ENCODE measurements around the gene ZBTB43. TPM values are rescaled to one million over a fixed set of nuclear protein-coding genes. Genes with fewer than 3 reads are reported as not detected.

ZBTB43 gene
- total and polyA plus RNA-seq, 7 donors = 1.8 to 12.2 (median 6.7) TPM

DNA sequence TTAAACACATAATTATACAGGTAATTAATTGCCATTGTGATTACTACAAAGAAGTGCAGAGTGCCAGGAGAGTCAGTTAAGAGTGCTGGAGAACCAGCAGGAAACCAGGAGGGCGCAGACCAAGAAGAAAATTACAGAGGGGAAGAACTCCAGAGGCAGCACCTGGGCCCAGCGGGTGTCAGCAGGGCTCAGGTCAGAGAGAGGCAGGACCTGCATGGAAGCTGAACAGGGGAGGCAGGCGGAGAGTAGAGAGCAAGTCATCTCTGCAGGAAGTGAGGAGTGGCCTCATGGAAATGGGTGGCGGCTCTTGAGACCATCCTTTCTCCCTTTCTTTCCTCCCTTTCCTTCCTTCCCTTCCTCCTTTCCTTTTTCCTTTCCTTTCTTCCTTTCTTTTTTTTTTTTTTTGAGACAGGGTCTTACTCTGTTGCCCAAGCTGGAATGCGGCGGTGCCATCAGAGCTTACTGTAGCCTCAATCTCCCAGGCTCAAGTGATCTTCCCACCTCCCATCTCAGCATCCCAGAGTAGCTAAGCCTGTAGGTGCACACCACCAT, 51.6 kb downstream of the ZBTB43 start:
- H3K27me3 ChIP-seq = peaks cover 0 to 5% (median 0%) of the 10 kb centered on the region in 3 donors
- no peaks in the 10 kb centered on the region for H3K9me3 ChIP-seq
- H3K36me3 ChIP-seq = no peaks in the 10 kb centered on the region
- TF ChIP-seq POLR2AphosphoS5 (IDR thresholded peaks at IDR 0.05) (no peak), EP300 (IDR thresholded peaks at IDR 0.05) (no peak), CTCF (IDR thresholded peaks at IDR 0.05) (no peak), POLR2A (IDR thresholded peaks at IDR 0.05) (no peak)
- DNase-seq = no peak
- intact Hi-C loops (cut with DNase I) = no loop called here
- H3K4me3 ChIP-seq = no peak overlapping the region
- peaks cover 0 to 19% (median 11%) of the 10 kb centered on the region in 4 donors for H3K4me1 ChIP-seq
- WGBS, 2 donors = 88 to 95% methylated on average over 6 of the region's 6 CpGs
- no peak overlapping the region for H3K27ac ChIP-seq

GRCh38 chr9:126857261-126857960, 52.6 kb downstream of the ZBTB43 start:
- WGBS, 2 donors = 30 to 67% methylated on average over 8 of the region's 8 CpGs
- intact Hi-C loops (cut with DNase I) = no loop called here
- no peak for TF ChIP-seq POLR2AphosphoS5 (IDR thresholded peaks at IDR 0.05)
- no peak for TF ChIP-seq POLR2A (IDR thresholded peaks at IDR 0.05)
- no peak for TF ChIP-seq EP300 (IDR thresholded peaks at IDR 0.05)
- no peak for TF ChIP-seq CTCF (IDR thresholded peaks at IDR 0.05)
- no peaks in the 10 kb centered on the region for H3K36me3 ChIP-seq
- no peak overlapping the region for H3K4me3 ChIP-seq
- no peak for DNase-seq
- no peak overlapping the region for H3K27ac ChIP-seq
- H3K27me3 ChIP-seq = peaks cover 0 to 2% (median 0%) of the 10 kb centered on the region in 3 donors
- H3K4me1 ChIP-seq = peaks cover 0 to 30% (median 21%) of the 10 kb centered on the region in 4 donors
- H3K9me3 ChIP-seq = no peaks in the 10 kb centered on the region

- intact Hi-C loops (cut with DNase I) = no loop called here
- Histone ChIP-seq H3K27ac (no peak overlapping the region), H3K4me1 (peaks cover 0 to 43% (median 31%) of the 10 kb centered on the region in 4 donors), H3K9me3 (no peaks in the 10 kb centered on the region), H3K27me3 (no peaks in the 10 kb centered on the region), H3K4me3 (no peak overlapping the region), H3K36me3 (peaks cover 0 to 7% (median under 1%) of the 10 kb centered on the region in 4 donors)
- no peak for TF ChIP-seq CTCF (IDR thresholded peaks at IDR 0.05)
- TF ChIP-seq EP300 (IDR thresholded peaks at IDR 0.05) = no peak
- no peak for TF ChIP-seq POLR2A (IDR thresholded peaks at IDR 0.05)
- TF ChIP-seq POLR2AphosphoS5 (IDR thresholded peaks at IDR 0.05) = no peak
- DNase-seq = no peak
- WGBS, 2 donors = 94 to 95% methylated on average over 2 of the region's 2 CpGs
Observed at GRCh38 chr9:126859111-126859510, 54.3 kb downstream of the ZBTB43 start.

DNA sequence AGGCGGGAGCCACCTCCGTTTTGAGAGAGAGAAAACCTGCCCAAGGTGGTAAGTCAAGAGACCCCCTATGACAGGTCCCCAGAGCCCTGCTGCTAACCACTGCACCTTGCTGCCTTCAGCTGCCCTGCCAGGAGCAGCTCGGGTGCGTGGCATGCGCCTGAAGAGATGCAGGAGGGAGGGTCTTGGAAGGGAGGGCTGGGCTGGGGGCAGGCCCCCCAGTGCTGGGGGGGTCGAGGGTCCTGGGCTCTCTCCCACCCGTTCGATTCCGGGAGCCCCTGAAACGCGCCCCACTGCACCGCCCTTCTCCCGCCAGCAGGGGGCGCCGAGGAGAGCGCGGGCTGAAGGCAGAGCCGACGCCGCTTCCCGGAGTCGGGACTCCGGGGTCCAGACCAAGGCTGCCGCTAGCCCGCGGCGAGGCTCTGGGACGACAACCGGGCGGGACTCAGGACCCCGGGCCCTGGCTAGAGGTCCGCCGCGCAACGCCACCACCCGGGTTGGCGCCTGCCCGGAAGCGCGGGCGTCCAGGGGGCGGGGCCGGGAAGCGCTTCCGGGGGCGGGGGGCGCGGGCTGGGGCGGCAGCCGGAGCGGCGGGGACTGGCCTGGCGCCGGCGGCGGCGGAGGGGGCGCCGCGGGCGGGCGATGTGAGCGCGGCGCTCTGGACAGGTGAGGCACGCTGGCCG, 55.4 kb downstream of the ZBTB43 start, which contains the start of gene ZBTB34:
Gene ZBTB34, plus strand, starts transcription at position 563 of the 680 bp plus-strand sequence. CDS start 18,761 bp downstream, outside the sequence.
- no peak for TF ChIP-seq EP300 (IDR thresholded peaks at IDR 0.05)
- TF ChIP-seq POLR2A (IDR thresholded peaks at IDR 0.05) = no peak
- peak; percentile 98 to 100 (median 98) for TF ChIP-seq CTCF (IDR thresholded peaks at IDR 0.05)
- TF ChIP-seq POLR2AphosphoS5 (IDR thresholded peaks at IDR 0.05) = peak in 3 of 4 donors; percentile 30 to 68 (median 65)
- DNase-seq = peak; percentile 74
- 1% methylated on average over 67 of the region's 67 CpGs for WGBS, 2 donors
- no peaks in the 10 kb centered on the region for H3K9me3 ChIP-seq
- H3K27me3 ChIP-seq = no peaks in the 10 kb centered on the region
- peak within 1 kb of the TSS; percentile 90 to 99 (median 96) for H3K4me3 ChIP-seq
- peak within 1 kb of the TSS; percentile 91 to 96 (median 93) for H3K27ac ChIP-seq
- H3K36me3 ChIP-seq = peaks cover 0 to 11% (median 3%) of the 10 kb centered on the region in 4 donors
- intact Hi-C loops (cut with DNase I) = loop anchor here (2.0 kb wide), 1 partner anchor 55 kb away; the partner anchor contains the start of gene RALGPS1
- peaks cover 0 to 43% (median 31%) of the 10 kb centered on the region in 4 donors for H3K4me1 ChIP-seq

Data from sigmoid colon (tissue), 7 donors.